ENCODE results near the gene HLA-DQA2.
"Not testable (repeated sequence)": the region's sequence is repeated elsewhere in the genome, so short reads cannot be mapped to it uniquely, and the experiment has no call there.

HLA-DQA2 gene

DNA sequence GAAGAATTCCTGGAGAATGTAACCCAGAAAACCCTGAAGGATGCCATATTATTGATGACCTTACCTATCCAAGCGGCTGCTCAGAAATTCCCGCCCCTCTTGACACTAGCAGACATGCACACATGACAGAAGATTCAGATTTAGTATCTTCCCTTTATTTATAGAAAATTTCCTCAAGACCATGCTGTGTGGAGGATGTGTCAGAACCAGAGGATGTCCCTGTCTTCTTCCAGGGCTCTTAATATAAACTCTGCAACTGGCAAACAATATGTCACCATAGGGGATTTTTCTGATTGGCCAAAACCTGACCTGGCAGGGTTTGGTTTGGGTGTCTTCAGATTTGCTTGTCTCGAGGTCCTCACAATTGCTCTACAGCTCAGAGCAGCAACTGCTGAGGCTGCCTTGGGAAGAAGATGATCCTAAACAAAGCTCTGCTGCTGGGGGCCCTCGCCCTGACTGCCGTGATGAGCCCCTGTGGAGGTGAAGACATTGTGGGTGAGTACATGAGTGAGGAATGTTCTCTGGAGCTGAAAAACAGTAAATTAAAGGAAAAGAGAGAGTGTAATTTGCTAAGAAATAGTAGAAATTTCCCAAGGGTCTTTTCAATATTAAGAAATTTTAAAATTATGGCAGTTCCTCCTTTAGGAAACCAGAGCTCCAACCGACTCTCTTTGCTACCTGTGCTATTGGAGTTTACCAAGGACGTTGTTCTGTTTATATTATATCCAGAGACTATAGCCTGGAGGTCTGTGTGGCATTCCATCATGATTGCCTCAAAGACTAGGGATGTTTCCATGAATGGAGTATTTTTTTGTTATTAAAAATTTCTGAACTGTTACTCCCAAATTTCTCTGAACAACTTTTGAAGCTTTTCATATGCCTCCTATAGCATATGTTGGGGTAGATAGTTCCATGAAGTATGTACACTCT, at the start of gene HLA-DQA2:
Gene HLA-DQA2, plus strand, starts transcription at position 361 of the 930 bp plus-strand sequence. Its CDS starts 53 bp downstream, at position 414.
- no peak for DNase-seq

DNA sequence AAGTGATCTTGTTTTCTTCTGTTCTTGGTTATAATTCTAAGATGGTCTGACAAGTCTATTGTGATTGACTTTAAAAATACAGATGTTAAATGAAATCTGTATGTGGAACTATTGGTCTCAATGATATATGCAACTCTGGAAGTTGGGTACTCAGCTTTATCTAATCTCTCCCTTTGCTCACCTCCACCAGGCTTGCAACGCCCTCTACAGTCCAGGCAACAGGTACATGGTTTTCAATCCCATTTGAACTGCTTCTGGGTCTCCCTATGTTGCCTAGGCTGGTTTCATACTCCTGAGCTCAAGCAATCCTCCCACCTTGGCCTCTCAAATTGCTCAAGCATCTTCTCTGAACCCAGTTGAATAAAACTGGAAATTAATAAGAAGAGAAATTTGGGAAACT, 49.2 kb upstream of the HLA-DQA2 start:
- peak; percentile 67 for DNase-seq

DNA sequence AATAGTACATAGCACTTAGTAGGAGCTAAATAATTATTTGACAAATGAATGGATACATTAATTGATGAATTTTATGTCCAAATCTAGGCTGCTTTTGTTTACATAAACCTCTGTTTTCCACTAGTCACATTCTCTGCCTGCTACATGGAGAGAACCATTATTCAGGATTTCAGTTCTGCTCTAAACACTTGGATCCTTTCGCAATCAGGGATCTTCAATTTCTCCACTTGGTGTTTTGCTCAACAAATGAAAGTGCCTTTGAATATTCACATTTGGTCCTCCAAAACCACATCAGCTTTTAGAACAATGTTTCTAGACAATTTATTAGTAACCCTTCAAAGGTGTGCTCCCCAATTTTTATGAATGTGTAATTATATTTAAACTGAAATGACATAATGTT, 44.2 kb upstream of the HLA-DQA2 start:
- DNase-seq: no peak

DNA sequence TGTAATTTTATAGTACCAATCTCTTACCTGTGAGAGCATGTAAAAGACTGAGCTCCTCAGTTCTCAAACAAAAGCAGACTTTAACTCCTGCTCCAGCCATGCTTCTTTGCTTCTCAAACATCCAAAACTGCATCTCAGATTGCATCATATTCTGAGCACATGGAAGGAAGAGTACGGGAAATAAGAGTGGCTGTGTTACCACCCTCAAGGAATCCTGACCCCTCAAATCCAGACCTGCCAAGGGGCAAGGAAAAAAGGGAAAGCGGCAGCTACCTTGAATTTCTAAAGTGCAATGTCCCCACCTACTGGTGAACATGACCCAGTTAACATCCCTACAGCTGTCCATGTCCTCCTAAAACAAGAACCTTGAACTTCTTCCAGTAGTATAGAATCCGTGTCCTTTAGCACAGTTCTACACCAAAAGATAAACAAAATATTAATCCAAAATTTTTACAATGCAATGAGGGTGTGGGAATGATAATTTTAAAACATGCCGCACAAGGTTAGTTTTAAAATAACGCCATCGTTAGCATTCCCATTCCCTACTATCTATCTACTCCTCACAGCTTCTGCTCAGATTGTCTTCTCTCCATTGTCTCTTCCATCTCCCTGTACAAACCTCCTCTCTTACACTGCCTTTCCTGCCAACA, 40.7 kb upstream of the HLA-DQA2 start:
- peak; percentile 62 for DNase-seq

DNA sequence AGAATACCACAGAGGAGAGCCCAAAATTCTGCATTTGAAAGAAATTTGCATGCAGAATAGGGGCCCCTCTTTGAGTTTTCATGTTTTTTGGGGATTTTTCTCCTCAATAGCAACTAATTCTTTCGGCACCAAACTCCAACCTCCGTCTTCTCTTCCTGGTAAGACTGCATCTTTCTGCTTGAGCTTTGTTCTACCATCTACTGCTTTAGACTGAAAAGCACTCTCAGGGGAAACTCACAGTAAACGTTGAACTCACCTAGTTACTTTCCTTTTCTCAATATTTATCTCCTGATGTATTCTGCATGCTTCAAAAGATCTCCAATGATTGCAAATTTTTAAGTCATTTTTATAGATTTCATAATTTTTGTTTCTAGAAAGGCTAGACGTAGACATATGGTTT, 37.8 kb upstream of the HLA-DQA2 start:
- no peak for DNase-seq

DNA sequence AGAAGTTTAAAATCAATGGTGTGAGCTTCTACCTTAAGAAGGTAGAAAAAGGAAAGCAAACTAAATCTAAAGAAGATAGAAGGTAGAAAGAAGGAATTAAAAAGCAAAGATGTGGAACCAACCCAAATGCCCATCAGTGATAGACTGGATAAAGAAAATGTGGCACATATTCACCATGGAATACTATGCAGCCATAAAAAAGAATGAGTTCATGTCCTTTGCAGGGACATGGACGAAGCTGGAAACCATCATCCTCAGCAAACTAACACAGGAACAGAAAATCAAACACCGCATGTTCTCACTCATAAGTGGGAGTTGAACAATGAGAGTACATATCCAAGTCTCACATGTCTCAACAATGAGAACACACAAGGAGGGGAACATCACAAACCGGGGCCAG, 36.0 kb upstream of the HLA-DQA2 start:
- DNase-seq: not testable (repeated sequence)

DNA sequence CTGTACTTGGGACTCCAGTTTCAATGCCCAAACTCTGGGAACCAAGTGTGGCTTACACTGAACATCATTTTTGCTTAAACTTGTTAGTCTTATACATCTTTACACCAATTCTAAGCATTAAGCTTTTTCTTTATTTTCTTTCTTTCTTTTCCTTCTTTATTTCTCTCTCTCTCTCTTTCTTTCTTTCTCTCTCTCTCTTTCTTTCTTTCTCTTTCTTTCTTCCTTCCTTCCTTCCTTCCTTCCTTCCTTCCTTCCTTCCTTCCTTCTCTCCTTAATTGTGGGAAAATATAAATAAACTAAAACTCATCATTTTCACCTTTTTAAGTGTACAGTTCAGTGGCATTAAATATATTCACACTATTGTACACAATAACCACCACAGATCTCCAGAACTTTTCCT, 31.6 kb upstream of the HLA-DQA2 start:
- DNase-seq: no peak

DNA sequence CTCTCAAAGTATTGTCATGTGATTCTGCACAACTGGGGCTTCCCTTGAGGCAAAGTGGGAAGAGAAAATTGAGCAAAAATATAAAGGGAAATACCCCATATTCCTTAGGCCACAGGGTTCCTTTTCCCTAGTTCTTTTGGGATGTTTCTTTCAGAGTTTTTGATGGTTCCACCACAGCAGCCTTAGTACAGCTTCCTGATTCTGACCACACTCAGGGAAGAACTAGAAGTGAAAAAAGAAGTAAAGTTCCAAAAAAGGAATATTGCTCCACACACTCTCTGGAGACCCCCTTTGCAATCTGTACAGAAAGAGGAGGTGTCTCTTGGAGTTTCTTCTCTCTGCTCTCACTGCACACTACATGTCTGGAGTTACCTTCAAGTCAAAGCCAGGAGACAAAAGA, 27.9 kb upstream of the HLA-DQA2 start:
- DNase-seq: no peak

DNA sequence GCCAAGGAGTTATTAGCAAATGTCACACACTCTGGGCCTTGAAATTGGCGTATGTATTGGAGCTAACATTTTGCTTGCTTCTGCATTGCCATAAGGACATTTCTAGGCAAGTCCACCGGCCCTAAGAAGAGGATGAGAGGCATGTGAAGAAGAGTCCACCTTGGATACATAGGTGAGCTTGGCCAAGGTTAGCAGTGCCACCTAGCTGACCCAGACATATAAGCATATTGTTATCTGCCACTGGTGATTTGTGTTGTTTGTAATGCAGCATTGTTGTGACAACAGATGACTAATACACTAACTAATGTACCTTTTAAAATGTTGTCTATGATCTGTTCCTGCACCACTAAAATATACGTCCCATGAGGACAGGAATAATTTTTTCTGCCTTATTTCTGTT, 24.8 kb upstream of the HLA-DQA2 start:
- no peak for DNase-seq

DNA sequence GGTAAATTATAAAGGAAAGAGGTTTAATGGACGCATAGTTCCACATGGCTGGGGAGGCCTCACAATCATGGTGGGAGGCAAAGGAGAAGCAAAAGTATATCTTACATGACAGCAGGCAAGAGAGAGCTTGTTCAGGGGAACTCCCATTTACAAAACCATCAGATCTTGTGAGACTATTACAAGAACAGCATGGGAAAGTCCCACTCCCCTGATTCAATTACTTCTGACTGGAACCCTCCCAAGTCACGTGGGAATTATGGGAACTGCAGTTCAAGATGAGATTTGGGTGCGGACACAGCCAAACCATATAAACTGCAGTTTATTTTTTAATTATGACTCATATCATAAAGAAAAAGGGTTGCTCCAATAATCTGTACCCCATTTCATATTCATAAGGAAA, 22.3 kb upstream of the HLA-DQA2 start:
- DNase-seq: no peak

DNA sequence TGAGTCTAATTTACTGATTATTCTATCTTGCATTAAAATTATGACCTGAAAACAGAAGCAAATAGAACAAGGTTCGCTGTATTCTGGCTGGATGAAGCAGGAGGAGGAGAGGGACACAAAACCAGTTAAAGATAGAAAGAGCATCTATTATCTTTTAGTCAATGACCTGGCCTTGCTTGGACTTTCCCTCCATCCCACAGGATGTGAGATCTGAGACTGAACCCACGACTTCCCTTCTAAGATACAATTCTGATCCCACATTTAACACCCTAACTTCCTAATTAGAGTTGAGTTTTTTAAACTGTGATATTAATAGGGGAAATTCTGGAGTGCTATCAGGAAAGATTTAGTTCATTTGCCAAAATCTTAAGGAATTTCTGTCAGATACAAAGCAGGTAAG, 3.1 kb upstream of the HLA-DQA2 start:
- DNase-seq: no peak

DNA sequence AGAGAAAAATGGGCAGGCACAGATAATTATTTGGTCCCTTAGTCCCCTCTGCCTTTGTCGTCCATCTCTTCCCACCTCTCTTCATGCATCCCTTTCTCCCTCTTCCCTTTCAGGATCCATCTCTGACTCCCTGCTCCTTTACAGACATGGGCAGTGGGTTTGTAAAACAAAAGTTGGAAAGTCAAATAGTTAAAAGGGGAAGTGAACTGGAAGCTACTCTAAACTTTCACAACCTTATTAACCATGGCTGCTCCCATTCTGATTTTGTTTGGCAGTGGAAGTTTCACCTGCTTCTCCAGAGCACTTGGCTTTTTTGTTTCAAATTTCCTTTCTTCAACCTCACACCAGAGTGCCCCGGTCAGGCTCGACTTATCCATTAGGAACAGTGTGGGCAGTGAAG, 1.2 kb downstream of the HLA-DQA2 start:
- no peak for DNase-seq

DNA sequence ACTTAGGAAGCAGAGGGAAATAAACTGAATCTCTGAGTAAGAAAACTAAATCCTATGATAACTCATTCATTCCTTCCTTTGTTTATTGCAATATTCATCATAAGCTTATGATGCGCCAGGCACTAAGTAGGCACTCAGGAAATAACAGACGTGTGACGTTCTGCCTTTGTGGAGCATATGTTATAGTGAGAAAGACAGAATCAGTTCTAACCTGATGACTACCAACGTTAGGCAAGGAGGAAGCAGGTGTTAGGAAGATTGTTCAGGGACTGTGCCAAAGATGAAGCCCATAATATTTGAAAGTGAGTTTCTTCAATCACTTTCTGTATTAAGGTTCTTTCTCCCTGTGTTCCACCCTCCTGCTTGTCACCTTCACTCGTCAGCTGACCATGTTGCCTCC, 3.6 kb downstream of the HLA-DQA2 start:
- no peak for DNase-seq

DNA sequence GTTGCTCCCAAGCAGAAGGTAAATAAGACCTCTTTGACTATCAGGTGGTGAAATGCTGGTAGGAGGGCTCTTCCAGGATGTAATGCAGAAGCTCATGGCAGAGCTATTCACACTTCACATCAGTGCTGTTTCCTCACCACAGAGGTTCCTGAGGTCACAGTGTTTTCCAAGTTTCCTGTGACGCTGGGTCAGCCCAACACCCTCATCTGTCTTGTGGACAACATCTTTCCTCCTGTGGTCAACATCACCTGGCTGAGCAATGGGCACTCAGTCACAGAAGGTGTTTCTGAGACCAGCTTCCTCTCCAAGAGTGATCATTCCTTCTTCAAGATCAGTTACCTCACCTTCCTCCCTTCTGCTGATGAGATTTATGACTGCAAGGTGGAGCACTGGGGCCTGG, 4.5 kb downstream of the HLA-DQA2 start:
- DNase-seq: not testable (repeated sequence)

DNA sequence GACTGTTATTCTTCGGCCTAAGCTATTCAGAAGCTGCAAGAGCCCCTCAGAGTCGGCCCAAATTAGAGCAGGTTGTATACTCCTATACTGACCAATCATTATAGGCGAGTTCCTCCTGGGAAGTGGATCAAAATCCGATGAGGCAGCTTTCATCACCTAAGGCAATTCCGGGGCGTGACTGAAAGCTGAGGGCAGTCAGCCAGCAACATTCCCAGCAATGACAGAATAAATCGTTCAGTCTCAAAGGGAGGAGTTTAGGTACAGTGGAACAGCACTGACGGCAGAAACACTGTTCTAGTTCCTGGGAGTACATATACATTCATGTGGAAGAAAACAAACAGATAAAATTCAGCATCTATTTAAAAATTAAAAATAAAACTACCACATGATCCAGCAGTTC, 11.4 kb downstream of the HLA-DQA2 start:
- DNase-seq: no peak

DNA sequence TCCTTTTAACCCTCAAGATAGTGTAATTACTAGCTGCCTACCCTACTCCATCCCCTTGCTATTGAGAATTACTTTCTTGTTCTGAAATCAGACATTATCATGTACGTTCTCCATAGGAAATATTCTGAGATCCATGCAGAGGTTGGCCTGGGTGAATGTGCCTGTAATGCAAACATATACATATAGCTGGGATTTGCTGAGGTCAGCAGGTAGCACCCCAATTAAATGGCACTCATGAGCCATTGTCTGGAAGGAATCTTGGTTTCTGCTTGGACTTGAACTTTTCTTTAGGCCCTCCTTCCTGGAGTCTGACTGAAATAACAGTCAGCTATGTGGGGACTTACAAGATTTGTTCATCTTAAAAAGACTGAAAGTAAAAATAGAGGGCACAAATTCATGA, 18.5 kb downstream of the HLA-DQA2 start:
- DNase-seq: no peak

DNA sequence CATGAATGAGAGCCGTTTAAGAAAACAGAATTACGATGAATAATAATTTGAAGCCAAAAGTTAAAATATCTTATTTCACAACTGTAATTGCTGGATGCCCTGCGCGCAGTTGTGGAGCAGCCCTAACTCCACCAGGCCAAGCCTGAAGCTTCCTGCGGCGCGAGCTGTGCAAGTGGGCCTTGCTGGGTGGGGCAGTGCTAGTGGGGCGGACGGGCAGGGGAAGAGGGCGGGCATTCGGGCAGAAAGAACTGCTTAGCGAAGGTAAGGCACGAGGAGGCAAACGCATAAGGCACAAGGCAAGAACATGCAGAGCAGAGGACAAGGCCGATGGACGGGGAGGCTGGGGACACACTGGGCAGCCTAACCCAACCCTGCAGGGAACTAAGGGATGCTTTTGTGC, 19.9 kb downstream of the HLA-DQA2 start:
- DNase-seq: no peak

DNA sequence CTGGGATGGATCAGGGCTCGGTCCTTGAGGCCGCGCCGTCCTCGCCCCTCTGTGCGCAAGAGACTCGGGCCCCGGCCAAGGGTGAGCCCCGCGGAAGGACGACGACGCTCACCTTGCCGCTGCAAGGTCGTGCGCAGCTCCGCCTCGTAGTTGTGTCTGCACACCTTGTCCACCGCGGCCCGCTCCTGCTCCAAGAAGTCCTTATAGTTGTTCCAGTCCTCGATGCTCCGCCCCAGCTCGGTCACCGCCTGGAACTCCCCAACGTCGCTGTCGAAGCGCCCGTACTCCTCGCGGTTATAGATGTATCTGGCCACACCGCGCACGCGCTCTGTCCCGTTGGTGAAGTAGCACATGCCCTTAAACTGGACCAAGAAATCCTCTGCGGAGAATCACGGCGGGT, 20.4 kb downstream of the HLA-DQA2 start:
- no peak for DNase-seq

DNA sequence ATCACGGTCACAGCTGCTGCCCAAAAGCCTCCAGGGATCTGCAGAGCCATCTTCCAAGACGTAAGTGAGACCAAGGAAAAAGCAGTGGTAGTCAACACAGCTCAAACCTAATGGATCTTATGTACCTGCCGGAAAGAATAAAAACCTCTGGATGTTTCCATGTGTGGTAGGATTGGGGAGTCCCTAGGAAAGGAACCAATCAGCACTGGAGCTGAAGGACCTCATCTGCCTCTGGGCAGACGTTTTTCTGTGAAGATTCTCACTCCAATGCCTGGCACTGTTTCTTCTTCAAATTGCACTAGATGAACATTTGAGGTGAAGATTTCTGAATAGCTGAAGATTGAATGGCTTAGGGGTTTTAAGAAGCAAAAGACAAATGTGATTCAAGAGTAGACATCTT, 22.2 kb downstream of the HLA-DQA2 start, which contains the start of gene HLA-DQB2:
Gene HLA-DQB2, minus strand, starts transcription at position 112 of the 400 bp plus-strand sequence. Its CDS starts 62 bp downstream, at position 50.
- DNase-seq: no peak

DNA sequence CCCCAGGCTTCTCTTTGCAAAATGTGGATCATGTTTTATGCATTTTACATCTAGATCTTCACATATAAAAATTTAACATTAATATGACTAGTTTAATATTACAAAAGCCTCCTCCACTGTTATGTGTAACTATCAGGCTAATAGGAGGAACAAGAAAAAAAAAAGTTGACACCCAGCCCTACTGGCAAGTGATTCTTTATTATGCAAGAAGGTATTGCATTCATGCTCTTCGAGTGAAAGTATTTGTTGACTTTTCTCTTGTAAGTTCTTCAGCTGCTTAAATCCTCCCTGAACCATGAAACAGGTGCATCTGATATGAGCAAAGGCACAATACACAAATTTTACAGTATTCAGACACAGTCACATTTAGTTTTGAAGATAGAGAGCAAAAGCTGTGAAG, 22.9 kb downstream of the HLA-DQA2 start:
- DNase-seq: no peak

DNA sequence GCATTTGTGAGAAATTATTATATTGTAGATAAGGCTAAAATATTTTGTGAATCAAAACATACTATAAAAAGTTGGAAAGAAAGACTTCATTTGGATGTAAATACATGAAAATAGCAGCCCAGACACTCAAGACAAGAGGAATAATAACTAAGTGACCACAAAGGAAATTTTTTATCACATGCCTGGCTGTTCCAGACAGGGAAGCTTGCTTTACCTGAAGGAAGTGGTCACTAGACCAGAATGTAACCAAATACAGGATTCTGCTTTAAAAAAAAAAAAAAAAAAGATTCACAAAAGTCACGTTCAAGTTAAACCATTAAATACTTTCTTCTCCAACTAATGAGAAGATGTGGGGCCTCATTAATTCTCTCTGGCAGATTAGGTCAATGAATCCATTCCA, 31.5 kb downstream of the HLA-DQA2 start:
- DNase-seq: no peak

DNA sequence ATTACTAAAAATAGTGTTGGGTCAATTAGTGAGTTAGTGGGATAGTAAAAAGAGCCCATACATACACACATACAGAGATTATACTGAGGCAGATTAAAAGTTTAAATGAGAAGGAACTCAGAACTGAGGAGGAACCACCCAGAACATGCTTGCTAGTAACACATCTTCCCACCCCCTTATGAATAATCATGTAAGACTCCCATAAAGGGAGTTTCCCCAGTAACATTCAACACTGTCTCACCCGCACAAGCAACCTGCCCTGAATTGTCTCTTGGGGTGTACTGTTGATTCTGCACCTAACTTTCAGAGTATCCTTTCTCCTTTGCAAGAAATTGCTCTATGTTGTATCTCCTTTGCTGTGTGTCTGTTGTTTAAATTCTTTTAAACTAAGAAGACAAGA, 33.2 kb downstream of the HLA-DQA2 start:
- no peak for DNase-seq

DNA sequence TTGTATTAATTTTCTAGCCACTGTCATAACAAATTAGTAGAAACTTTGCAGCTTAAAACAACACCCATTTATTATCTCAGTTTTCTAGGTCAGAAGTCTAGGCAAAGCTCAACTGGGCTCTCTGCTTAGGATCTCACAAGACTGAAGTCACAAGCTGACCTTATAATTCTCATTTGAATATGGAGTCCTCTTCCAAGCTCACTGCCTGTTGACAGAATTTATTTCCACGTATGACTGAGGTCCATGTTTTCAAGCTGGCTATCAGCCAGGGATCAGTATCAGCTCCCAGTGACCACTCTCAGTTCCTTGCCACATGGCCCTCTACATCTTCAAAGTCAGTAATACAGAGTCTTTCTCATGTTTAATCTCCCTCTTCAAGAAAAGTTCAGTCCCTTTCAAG, 33.9 kb downstream of the HLA-DQA2 start:
- DNase-seq: no peak

DNA sequence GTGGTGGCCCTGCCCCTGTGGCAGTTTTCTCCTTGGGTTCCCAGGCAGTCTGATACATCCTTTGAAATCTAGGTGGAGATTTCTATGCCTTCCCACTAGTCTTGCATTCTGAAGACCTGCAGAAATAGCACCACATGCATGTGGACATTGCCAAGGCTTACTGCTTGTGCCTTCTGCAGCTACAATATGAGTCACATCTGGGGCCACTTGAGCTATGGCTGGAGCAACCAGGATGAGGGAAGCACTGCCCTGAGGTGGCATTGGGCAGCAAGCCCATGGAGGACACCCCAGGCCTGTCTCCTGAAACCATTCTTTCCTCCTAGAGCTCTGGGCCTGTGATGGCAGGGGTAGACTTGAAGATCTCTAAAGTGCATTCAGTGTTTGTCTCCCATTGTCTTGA, 37.8 kb downstream of the HLA-DQA2 start:
- DNase-seq: no peak
